Left ventricle myocardium inferior (tissue), 1 donor: ENCODE data around the gene SNX30. TPM values are rescaled to one million over a fixed set of nuclear protein-coding genes. Genes with fewer than 3 reads are reported as not detected.
A peak's percentile ranks its signal among the peaks of the same experiment; 100 is the strongest.

Experiments
- DNase-seq: peaks from one replicate; pipeline ENCODE4 v3.0.0-alpha.2; 2020
- H3K27ac ChIP-seq: fragments of 200-600 bp; replicated peaks from 2 replicates; pipeline ENCODE4 v1.8.0; 2021
- H3K27me3 ChIP-seq: fragments of 200-600 bp; 2 replicates; pipeline ENCODE4 v1.8.0; 2021; ENCODE audit warnings: low read depth
- H3K36me3 ChIP-seq: fragments of 200-600 bp; 2 replicates; pipeline ENCODE4 v1.8.0; 2021
- H3K4me1 ChIP-seq: fragments of 200-600 bp; 2 replicates; pipeline ENCODE4 v1.8.0; 2021
- H3K4me3 ChIP-seq: fragments of 200-600 bp; 2 replicates; pipeline ENCODE4 v1.8.0; 2021; ENCODE audit warnings: mild to moderate bottlenecking, moderate library complexity
- H3K9me3 ChIP-seq: fragments of 200-600 bp; replicated peaks from 2 replicates; pipeline ENCODE4 v1.8.0; 2021
- CTCF ChIP-seq: fragments of 200-600 bp; IDR thresholded peaks from 2 replicates; pipeline ENCODE4 v1.8.0; 2021; ENCODE audit warnings: antibody characterized with exemption, mild to moderate bottlenecking, borderline replicate concordance
- intact Hi-C: fragments of 100-400 bp; cut with micrococcal nuclease; formaldehyde crosslinking; loops from one replicate; pipeline ENCODE4 v1.11.0; 2022
- total RNA-seq: library from RNA; stranded (reverse); fragmentation: NEBNext Ultra II Directional; extraction: Animal tissue kit (Norgen Biotek cat#: 25700); gene quantifications from one replicate; pipeline ENCODE4 v1.2.1, GENCODE V29; 2021
- donor health status: DM: no; HTN: yes; CAD: no; lungs with severe emphysema.

SNX30 gene
- total RNA-seq, 1 donor from 2014 or later: 3.2 TPM

DNA sequence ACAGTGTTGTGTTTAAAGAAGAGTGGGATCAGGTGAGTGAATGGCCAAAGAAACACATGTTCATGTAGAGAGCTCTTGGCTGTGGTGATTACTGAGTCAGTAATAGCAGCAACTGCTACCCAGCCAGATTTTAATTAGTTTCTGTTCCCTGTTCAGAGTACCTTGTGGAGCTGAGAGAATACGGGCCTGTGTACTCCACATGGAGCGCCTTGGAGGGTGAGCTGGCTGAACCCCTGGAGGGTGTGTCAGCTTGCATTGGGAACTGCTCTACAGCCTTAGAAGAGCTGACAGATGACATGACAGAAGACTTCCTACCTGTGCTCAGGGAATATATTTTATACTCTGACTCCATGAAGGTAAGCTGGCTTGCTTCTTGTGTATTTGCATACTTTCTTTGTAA, 87.8 kb downstream of the SNX30 start:
- Histone ChIP-seq H3K9me3 (no peaks in the 10 kb centered on the region), H3K4me3 (no peak overlapping the region), H3K27me3 (no peaks in the 10 kb centered on the region), H3K27ac (no peak overlapping the region), H3K36me3 (peaks cover 15% of the 10 kb centered on the region), H3K4me1 (peaks cover 13% of the 10 kb centered on the region)
- intact Hi-C loops: no loop called here
- no peak for TF ChIP-seq CTCF
- DNase-seq: no peak

GRCh38 chr9:112839331-112839730, 88.8 kb downstream of the SNX30 start:
- H3K36me3 ChIP-seq: peaks cover 15% of the 10 kb centered on the region
- intact Hi-C loops: no loop called here
- H3K27ac ChIP-seq: no peak overlapping the region
- no peak overlapping the region for H3K4me3 ChIP-seq
- no peak for DNase-seq
- no peaks in the 10 kb centered on the region for H3K9me3 ChIP-seq
- H3K4me1 ChIP-seq: peaks cover 13% of the 10 kb centered on the region
- no peak for TF ChIP-seq CTCF
- no peaks in the 10 kb centered on the region for H3K27me3 ChIP-seq

DNA sequence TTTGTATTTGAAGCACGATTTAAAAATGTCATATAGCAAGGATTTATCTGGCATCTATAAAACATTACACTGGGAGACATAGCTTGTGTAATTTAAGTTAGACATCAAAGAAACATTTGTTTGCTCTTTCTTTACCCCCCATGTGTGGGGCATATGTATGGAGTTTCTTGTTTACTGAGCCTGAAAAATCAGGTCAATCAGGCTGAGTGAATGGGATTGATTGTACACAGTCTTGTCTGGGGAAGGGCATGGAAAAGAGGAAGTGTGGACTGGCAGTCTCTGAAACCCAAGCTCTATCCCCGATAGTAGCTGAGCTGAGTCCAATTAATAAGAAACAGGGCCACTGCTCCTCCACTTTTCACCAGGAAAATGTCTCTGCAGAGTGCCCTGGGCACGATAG, 90.7 kb downstream of the SNX30 start:
- intact Hi-C loops: no loop called here
- H3K27ac ChIP-seq: no peak overlapping the region
- H3K36me3 ChIP-seq: peaks cover 15% of the 10 kb centered on the region
- H3K9me3 ChIP-seq: no peaks in the 10 kb centered on the region
- no peak for DNase-seq
- no peak overlapping the region for H3K4me3 ChIP-seq
- no peak for TF ChIP-seq CTCF
- H3K4me1 ChIP-seq: peaks cover 13% of the 10 kb centered on the region
- no peaks in the 10 kb centered on the region for H3K27me3 ChIP-seq

- H3K27ac ChIP-seq: peak overlapping the region; percentile 29
- H3K36me3 ChIP-seq: peaks cover 10% of the 10 kb centered on the region
- intact Hi-C loops: no loop called here
- no peaks in the 10 kb centered on the region for H3K9me3 ChIP-seq
- DNase-seq: no peak
- H3K4me1 ChIP-seq: peaks cover 13% of the 10 kb centered on the region
- no peak for TF ChIP-seq CTCF
- H3K4me3 ChIP-seq: no peak overlapping the region
- no peaks in the 10 kb centered on the region for H3K27me3 ChIP-seq
Measured at GRCh38 chr9:112842555-112842954, 92.0 kb downstream of the SNX30 start.

DNA sequence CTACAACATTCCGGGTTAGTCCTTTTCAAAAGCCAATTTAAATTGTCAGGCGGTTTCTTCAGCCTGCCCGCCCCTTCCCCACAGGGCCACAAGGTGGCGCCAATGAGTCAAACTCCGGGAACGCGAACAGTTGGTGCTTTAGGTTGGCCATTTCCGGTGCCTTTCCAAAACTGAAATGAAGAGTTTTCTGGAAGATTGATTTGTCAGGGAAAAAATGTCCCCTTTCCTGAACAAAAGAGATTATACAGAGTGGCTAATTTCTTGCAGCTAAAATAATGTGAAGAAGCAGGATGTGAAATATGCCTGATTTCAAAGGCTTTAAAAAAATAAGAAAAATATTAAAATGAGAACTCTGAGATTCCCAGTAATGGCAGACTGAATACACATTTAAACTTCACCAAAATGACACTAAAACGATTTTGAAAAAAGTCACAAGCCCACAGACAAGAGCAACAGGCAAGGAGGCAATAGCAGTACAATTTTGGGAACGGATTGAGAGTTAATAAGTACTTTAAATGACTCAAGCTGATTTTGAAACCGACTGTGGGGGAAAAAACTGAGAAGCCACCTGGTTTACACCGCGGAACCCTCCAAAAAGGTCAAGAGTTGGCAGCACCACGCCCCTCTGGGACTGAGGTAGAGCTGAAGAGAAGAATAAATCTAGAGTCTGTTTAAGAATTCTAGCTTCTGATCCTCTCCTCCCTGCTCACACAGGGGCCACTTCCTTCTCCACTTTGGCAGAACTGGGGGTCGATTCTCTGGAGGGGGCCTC, 94.4 kb downstream of the SNX30 start:
- no peak overlapping the region for H3K4me3 ChIP-seq
- H3K4me1 ChIP-seq: peaks cover 10% of the 10 kb centered on the region
- intact Hi-C loops: no loop called here
- H3K27me3 ChIP-seq: no peaks in the 10 kb centered on the region
- peak; percentile 78 for DNase-seq
- H3K36me3 ChIP-seq: peaks cover under 1% of the 10 kb centered on the region
- H3K9me3 ChIP-seq: no peaks in the 10 kb centered on the region
- TF ChIP-seq CTCF: peak; percentile 99
- no peak overlapping the region for H3K27ac ChIP-seq
